GM12891 (cell line): ENCODE data around the gene ASB16.

Source experiments
- PAX5 ChIP-seq: IDR thresholded peaks from 2 replicates; pipeline ENCODE4 v1.6.1; 2011; ENCODE audit warnings: low read length, moderate library complexity, mild to moderate bottlenecking; ENCODE audit not compliant: insufficient read depth, severe bottlenecking
- POLR2A ChIP-seq: IDR thresholded peaks from 2 replicates; pipeline ENCODE4 v1.6.1; 2011; ENCODE audit warnings: low read depth, low read length, control low read depth
- POLR2AphosphoS5 ChIP-seq: IDR thresholded peaks from 2 replicates; pipeline ENCODE4 v1.6.1; 2011; ENCODE audit warnings: low read depth, low read length, control low read depth
- POU2F2 ChIP-seq: IDR thresholded peaks from 2 replicates; pipeline ENCODE4 v1.6.1; 2011; ENCODE audit warnings: low read depth, mild to moderate bottlenecking, control low read depth, low read length, moderate library complexity
- SPI1 ChIP-seq: IDR thresholded peaks from 2 replicates; pipeline ENCODE4 v1.6.1; 2011; ENCODE audit warnings: low read depth, low read length, control low read depth
- TAF1 ChIP-seq: IDR thresholded peaks from 2 replicates; pipeline ENCODE4 v1.6.1; 2011; ENCODE audit warnings: low read depth, low read length, control low read depth

DNA sequence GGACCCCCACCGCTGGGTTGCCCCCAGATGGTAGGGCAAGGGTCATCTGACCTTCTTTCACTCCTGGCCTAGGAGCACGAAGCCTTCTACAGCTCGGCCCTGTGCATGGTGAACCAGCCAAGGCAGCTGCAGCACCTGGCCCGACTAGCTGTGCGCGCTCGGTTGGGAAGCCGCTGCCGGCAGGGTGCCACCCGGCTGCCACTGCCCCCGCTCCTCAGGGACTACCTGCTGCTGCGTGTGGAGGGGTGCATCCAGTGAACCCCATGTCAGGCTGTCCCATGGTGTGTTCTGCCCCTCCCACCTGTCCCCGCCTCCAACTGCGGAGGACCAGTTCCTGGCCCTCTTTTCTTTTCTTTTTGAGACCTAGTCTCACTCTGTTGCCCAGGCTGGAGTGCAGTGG lies 7.6 kb downstream of the ASB16 start:
- TF ChIP-seq POLR2A, result no peak
- TF ChIP-seq POLR2AphosphoS5, result no peak
- no peak for TF ChIP-seq POU2F2
- no peak for TF ChIP-seq SPI1
- no peak for TF ChIP-seq PAX5
- TF ChIP-seq TAF1, result no peak
